ENCODE results near the gene NRL. TPM values are rescaled to one million over a fixed set of nuclear protein-coding genes. Genes with fewer than 3 reads are reported as not detected.

NRL gene
- total RNA-seq, 1 experiment from 2014 or later: 1.4 TPM

- Histone ChIP-seq H3K27me3 (ENCODE audit: control insufficient read depth, insufficient read depth, low read length) (no peaks in the 10 kb centered on the region), H3K36me3 (ENCODE audit: control insufficient read depth, insufficient read depth, low read length) (no peaks in the 10 kb centered on the region), H3K4me1 (ENCODE audit: control insufficient read depth, insufficient read depth, low read length) (no peaks in the 10 kb centered on the region), H3K27ac (ENCODE audit: low read length) (no peak within 1 kb of the TSS), H3K4me3 (ENCODE audit: low read depth in 2 of 2, low read length in 2 of 2) (no peak within 1 kb of the TSS), H3K9me3 (ENCODE audit: control insufficient read depth, insufficient read depth, low read depth, low read length) (no peaks in the 10 kb centered on the region)
- in situ Hi-C loops (cut with HindIII; ENCODE audit: low pct_unique_long_range_greater_than_20kb, low sequenced_read_pairs): no loop called here
- no TSS peak for BruUV-seq (replicated peaks)
- no peak for DNase-seq (ENCODE audit: low read depth, low spot score)
- TF ChIP-seq CTCF (IDR thresholded peaks at IDR 0.05) (no peak), SIN3A (IDR thresholded peaks at IDR 0.05; ENCODE audit: borderline replicate concordance, insufficient read depth, low read depth, low read length) (no peak), TCF7L2 (IDR thresholded peaks at IDR 0.05; ENCODE audit: low read depth, low read length) (no peak), REST (IDR thresholded peaks at IDR 0.05; ENCODE audit: insufficient read depth in 1 of 2, low read depth in 2 of 2, low read length in 1 of 2) (no peak), POLR2AphosphoS5 (IDR thresholded peaks at IDR 0.05; ENCODE audit: low read depth, low read length) (no peak)
- intact Hi-C loops (cut with micrococcal nuclease; ENCODE audit: unreplicated experiment): no loop called here
- no peak for ATAC-seq
- POLR2A ChIA-PET: no interaction called here
- CTCF ChIA-PET: no interaction called here
These were observed 43.5 kb downstream of the NRL start, which contains the start of gene CPNE6 for GRCh38 chr14:24071144-24071697. TSS of gene CPNE6 (plus strand) at chr14:24071562. CDS start at chr14:24072937, 1,375 bp downstream.

- POLR2A ChIA-PET: interaction anchor here (0.6 kb wide), 1 partner anchor 20 kb away, joined by 10 read pairs; no protein-coding TSS in a partner anchor
- Histone ChIP-seq H3K36me3 (ENCODE audit: control insufficient read depth, insufficient read depth, low read length) (no peaks in the 10 kb centered on the region), H3K4me1 (ENCODE audit: control insufficient read depth, insufficient read depth, low read length) (no peaks in the 10 kb centered on the region), H3K9me3 (ENCODE audit: control insufficient read depth, insufficient read depth, low read depth, low read length) (no peaks in the 10 kb centered on the region), H3K4me3 (ENCODE audit: low read depth in 2 of 2, low read length in 2 of 2) (no peak overlapping the region), H3K27ac (ENCODE audit: low read length) (no peak overlapping the region), H3K27me3 (ENCODE audit: control insufficient read depth, insufficient read depth, low read length) (no peaks in the 10 kb centered on the region)
- in situ Hi-C loops (cut with HindIII; ENCODE audit: low pct_unique_long_range_greater_than_20kb, low sequenced_read_pairs): no loop called here
- no peak for ATAC-seq
- TF ChIP-seq REST (IDR thresholded peaks at IDR 0.05; ENCODE audit: insufficient read depth in 1 of 2, low read depth in 2 of 2, low read length in 1 of 2) (no peak), SIN3A (IDR thresholded peaks at IDR 0.05; ENCODE audit: borderline replicate concordance, insufficient read depth, low read depth, low read length) (no peak), TCF7L2 (IDR thresholded peaks at IDR 0.05; ENCODE audit: low read depth, low read length) (no peak), CTCF (IDR thresholded peaks at IDR 0.05) (no peak), POLR2AphosphoS5 (IDR thresholded peaks at IDR 0.05; ENCODE audit: low read depth, low read length) (no peak)
- BruUV-seq (replicated peaks): no TSS peak
- intact Hi-C loops (cut with micrococcal nuclease; ENCODE audit: unreplicated experiment): no loop called here
- CTCF ChIA-PET: interaction anchor here (0.6 kb wide), 1 partner anchor 238 kb away, joined by 3 read pairs; no protein-coding TSS in a partner anchor
- DNase-seq (ENCODE audit: low read depth, low spot score): no peak
These were observed 44.2 kb downstream of the NRL start for GRCh38 chr14:24070285-24071143.
